GM06990 (cell line): Measurements from ENCODE around the gene WDR93.

Experiments
- DNase-seq: peaks from one replicate; pipeline ENCODE4 v3.0.0-alpha.2; 2011; ENCODE audit not compliant: insufficient read length; ENCODE audit errors: extremely low read depth
- H3K27me3 ChIP-seq: replicated peaks from 2 replicates; pipeline ENCODE4 v1.6.0; 2011; ENCODE audit warnings: low read length; ENCODE audit not compliant: control insufficient read depth, insufficient read depth
- H3K36me3 ChIP-seq: 2 replicates; pipeline ENCODE4 v1.5.1; 2011; ENCODE audit warnings: low read length; ENCODE audit not compliant: control insufficient read depth, insufficient read depth
- H3K4me3 ChIP-seq: replicated peaks from 2 replicates; pipeline ENCODE4 v1.5.1; 2011; ENCODE audit warnings: low read depth, mild to moderate bottlenecking, control low read depth, low read length
- TF ChIP-seq, protein P1 (sequence below): IDR thresholded peaks from 2 replicates; pipeline ENCODE4 v1.5.1; 2011; ENCODE audit warnings: low read length, control low read depth, mild to moderate bottlenecking, inconsistent platforms; ENCODE audit not compliant: insufficient read depth, poor library complexity, severe bottlenecking

The WDR93 gene

DNA sequence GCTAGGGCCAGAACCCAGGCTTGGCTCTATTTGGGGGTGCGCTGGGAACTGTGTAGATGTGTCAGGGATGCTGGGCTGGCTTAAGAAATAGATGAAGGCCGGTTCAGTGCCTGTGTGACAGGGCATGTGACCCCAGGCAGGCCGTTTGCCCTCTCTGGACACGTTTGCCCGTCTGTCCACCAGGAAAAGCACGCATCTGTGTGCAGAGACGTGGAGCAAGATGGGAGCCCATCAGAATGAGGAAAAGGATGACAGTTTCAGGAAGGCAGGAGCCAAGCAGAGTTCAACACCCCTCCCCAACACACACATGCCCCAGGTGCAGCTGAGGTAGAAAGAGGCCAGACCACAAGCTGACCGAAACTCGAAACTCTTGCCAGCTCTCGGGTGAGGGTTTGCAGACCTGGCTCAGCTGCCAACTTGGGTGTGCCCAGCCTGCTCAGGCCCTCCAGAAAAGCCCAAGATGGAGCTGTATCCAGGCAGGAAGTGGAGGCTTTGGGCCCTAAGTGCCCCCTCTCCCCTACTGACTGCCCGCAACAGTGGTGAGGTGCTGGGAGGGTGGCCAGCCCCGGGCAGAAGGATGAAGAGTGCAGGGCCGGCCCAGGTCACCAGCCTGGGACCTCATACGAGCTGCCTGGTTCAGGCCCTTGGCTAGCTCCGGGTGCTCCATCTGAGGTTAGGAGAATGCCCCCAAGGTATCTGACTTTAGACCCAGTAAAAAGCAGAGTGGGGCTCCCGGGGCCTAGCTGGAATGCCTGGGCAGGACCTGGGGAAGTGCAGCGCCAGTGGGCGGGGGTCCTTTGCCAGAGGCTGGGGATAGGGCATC, 70.6 kb downstream of the WDR93 start:
- Histone ChIP-seq H3K27me3 (no peaks in the 10 kb centered on the region; the same call in 1 of the 2 replicates), H3K4me3 (no peak overlapping the region), H3K36me3 (no peaks in the 10 kb centered on the region)
- TF ChIP-seq, protein P1, sequence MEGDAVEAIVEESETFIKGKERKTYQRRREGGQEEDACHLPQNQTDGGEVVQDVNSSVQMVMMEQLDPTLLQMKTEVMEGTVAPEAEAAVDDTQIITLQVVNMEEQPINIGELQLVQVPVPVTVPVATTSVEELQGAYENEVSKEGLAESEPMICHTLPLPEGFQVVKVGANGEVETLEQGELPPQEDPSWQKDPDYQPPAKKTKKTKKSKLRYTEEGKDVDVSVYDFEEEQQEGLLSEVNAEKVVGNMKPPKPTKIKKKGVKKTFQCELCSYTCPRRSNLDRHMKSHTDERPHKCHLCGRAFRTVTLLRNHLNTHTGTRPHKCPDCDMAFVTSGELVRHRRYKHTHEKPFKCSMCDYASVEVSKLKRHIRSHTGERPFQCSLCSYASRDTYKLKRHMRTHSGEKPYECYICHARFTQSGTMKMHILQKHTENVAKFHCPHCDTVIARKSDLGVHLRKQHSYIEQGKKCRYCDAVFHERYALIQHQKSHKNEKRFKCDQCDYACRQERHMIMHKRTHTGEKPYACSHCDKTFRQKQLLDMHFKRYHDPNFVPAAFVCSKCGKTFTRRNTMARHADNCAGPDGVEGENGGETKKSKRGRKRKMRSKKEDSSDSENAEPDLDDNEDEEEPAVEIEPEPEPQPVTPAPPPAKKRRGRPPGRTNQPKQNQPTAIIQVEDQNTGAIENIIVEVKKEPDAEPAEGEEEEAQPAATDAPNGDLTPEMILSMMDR, result no peak
- DNase-seq, result no peak

- no peak for DNase-seq
- H3K4me3 ChIP-seq, result no peak overlapping the region
- TF ChIP-seq, protein P1, result no peak
- H3K27me3 ChIP-seq, result no peaks in the 10 kb centered on the region; the same call in 1 of the 2 replicates
- H3K36me3 ChIP-seq, result no peaks in the 10 kb centered on the region
These were observed 71.3 kb downstream of the WDR93 start for GRCh38 chr15:89761929-89762328.

DNA sequence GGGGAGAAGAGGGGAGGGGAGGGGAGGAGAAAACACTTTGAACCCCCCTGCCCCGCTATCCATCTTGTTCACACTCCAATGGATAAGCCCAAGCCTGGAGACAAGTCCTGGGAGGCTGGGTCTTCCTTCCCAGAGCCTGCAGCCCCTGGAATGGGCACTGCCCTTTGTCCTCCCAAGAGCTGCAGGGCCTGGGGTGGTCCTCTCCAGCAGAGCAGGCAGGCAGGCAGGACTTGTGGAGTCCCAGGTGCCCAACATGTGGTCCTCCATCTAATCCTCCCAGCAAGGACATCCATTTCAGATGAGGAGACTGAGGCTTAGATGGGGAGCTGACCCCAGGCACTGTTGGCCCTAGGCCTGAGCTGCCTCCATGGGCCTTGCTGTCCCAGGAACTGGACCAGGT, 75.1 kb downstream of the WDR93 start:
- no peak for DNase-seq
- Histone ChIP-seq H3K36me3 (no peaks in the 10 kb centered on the region), H3K4me3 (no peak overlapping the region), H3K27me3 (no peaks in the 10 kb centered on the region)
- TF ChIP-seq, protein P1, result no peak

DNA sequence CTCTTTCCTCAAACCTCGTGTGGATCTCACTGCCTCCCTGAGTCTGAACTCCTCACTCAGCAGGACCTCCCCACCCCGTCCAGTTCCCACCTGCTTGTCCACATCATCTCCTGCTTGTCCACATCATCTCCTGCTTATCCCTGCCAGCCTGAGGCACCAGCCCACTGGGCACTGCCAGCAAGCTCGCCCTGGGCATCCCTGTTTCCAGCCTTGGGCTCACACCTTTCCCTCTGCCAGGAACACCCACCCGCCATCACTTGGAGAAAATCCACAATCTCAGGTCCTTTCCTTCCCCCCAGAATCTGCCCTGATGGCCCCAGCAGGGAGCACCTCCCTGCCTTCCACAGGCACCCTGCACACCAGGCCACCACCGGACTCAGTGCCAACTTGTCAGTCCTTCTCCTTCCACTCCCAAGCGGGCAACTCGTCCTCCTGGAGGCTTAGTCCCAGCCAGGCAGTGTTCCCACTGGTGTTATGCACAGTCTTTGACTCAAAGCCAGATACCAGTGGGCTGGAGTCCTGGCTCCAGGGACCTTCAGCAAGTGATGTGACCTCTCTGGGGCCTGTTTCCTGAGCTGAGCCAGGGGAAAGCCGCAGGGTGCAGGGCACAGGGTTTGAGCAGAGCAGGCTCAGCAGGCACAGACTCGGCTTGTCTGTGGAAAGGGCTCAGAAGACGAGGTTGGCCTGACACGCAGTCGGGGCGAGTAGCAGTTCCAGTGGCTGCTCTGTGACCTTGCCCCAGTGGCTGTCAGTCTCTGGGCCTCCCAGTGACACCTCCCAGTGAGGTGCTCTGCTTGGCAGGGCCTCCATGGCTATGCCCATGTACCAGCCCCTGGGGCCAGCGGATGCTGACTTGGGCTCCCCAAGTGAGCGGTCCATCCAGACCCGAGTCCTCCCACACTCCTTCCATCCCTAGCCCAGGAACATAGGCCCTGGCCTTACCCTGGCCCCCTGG, 76.0 kb downstream of the WDR93 start:
- Histone ChIP-seq H3K27me3 (no peaks in the 10 kb centered on the region), H3K36me3 (no peaks in the 10 kb centered on the region), H3K4me3 (no peak overlapping the region)
- TF ChIP-seq, protein P1, result no peak
- no peak for DNase-seq

- TF ChIP-seq, protein P1, result no peak
- no peak for DNase-seq
- H3K36me3 ChIP-seq, result no peaks in the 10 kb centered on the region
- no peak overlapping the region for H3K4me3 ChIP-seq
- no peaks in the 10 kb centered on the region for H3K27me3 ChIP-seq
These were observed 76.9 kb downstream of the WDR93 start for GRCh38 chr15:89767411-89767915.
